ENCODE measurements around the gene NOVA1. TPM values are rescaled to one million over a fixed set of nuclear protein-coding genes. Genes with fewer than 3 reads are reported as not detected.

Gene NOVA1
- polyA plus RNA-seq, 3 donors, result 0.01 TPM; not detected in 2

DNA sequence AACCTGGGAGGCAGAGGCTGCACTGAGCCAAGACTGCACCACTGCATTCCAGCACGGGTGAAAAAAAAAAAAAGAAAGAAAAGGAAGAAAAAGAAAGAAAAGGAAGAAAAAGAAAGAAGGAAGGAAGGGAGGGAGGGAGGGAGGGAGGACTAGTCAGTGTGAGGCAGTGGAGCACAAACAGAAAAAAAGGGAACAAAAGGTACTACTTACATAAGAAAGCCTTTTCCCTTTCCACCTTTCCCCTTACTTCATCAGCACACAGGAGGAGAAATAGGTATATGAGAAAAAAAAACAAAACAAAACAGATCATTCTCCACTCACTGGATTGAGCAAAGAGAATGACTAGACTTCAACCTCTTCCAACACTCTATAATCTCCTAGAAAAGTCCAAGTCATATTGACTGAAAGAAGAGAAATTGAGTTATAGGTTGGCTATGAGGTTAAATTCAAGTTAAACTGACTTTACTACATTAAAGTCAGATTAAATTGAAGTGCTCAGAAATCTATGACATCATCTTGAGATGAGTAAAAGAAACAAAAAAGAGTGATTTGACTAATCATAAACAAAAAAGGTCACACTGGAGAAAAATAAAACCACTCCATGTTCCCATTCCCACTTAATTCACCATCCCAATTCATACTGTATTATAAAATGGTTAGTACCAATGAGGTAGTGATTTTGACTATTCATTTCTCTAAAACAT, 43.6 kb downstream of the NOVA1 start:
- H3K27ac ChIP-seq (ENCODE audit: low read depth in 1 of 2, low read length in 2 of 2), result no peak overlapping the region
- Mint-ChIP-seq H3K27me3 (ENCODE audit: low read depth in 3 of 3) (peaks cover 0 to 5% (median 0%) of the 10 kb centered on the region in 3 donors), H3K27ac (no peak overlapping the region), H3K4me1 (no peaks in the 10 kb centered on the region), H3K36me3 (no peaks in the 10 kb centered on the region), H3K9me3 (no peaks in the 10 kb centered on the region), H3K4me3 (no peak overlapping the region)
- H3K27me3 ChIP-seq (ENCODE audit: control insufficient read depth in 2 of 2, insufficient read depth in 2 of 2, low read length in 2 of 2), result no peaks in the 10 kb centered on the region
- H3K9me3 ChIP-seq (replicated peaks in 1 of 2; ENCODE audit: control insufficient read depth in 1 of 2, insufficient read depth in 1 of 2, low read length in 2 of 2), result no peaks in the 10 kb centered on the region
- 0% methylated on average over 1 of the region's 1 CpG for WGBS (ENCODE audit: insufficient coverage)
- intact Hi-C loops (cut with micrococcal nuclease), result no loop called here
- H3K9ac ChIP-seq (ENCODE audit: insufficient read depth, low read length, poor library complexity, severe bottlenecking), result no peak overlapping the region
- no peak overlapping the region for H2AFZ ChIP-seq (ENCODE audit: insufficient read depth, low read depth, low read length, poor library complexity, severe bottlenecking)
- H3K79me2 ChIP-seq (ENCODE audit: insufficient read depth, low read length), result no peaks in the 10 kb centered on the region
- DNase-seq, result no peak
- no peaks in the 10 kb centered on the region for H4K20me1 ChIP-seq (ENCODE audit: insufficient read depth, low read length)
- H3K36me3 ChIP-seq (replicated peaks in 1 of 2; ENCODE audit: control insufficient read depth in 1 of 2, insufficient read depth in 2 of 2, low read length in 2 of 2), result no peaks in the 10 kb centered on the region
- TF ChIP-seq, protein P1, sequence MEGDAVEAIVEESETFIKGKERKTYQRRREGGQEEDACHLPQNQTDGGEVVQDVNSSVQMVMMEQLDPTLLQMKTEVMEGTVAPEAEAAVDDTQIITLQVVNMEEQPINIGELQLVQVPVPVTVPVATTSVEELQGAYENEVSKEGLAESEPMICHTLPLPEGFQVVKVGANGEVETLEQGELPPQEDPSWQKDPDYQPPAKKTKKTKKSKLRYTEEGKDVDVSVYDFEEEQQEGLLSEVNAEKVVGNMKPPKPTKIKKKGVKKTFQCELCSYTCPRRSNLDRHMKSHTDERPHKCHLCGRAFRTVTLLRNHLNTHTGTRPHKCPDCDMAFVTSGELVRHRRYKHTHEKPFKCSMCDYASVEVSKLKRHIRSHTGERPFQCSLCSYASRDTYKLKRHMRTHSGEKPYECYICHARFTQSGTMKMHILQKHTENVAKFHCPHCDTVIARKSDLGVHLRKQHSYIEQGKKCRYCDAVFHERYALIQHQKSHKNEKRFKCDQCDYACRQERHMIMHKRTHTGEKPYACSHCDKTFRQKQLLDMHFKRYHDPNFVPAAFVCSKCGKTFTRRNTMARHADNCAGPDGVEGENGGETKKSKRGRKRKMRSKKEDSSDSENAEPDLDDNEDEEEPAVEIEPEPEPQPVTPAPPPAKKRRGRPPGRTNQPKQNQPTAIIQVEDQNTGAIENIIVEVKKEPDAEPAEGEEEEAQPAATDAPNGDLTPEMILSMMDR (IDR thresholded peaks at IDR 0.05), result no peak
- no peak overlapping the region for H3K4me3 ChIP-seq (replicated peaks in 1 of 3; ENCODE audit: low read depth in 2 of 3, low read length in 3 of 3)
- H3K4me1 ChIP-seq (ENCODE audit: control insufficient read depth in 1 of 2, insufficient read depth in 2 of 2, low read length in 2 of 2), result no peaks in the 10 kb centered on the region
- no peak overlapping the region for H3K4me2 ChIP-seq (replicated peaks; ENCODE audit: extremely low read depth, low read length, poor library complexity, severe bottlenecking)

DNA sequence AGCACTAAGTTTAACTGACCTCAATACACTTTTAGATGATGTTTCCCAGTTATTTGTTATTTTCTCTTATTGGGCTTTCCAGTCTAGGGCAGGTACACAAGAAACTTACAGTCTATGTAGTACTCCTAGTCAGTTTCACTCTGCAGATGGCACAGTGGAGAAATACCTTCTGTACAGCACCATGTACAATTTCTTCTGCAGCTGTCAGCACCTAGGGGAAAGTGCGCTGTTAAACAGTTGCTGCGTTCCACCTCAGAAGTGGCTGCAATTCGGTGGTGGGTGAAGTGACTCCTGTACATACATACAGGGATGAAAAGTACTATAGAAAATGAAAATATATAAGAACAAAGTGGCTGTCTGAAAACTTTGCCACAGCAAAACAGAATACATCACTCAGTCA, 48.3 kb downstream of the NOVA1 start:
- no CpG with 5 or more reads among the region's 3 CpGs for WGBS (ENCODE audit: insufficient coverage)
- Mint-ChIP-seq H3K4me1 (no peaks in the 10 kb centered on the region), H3K36me3 (no peaks in the 10 kb centered on the region), H3K4me3 (no peak overlapping the region), H3K9me3 (no peaks in the 10 kb centered on the region), H3K27ac (no peak overlapping the region), H3K27me3 (ENCODE audit: low read depth in 3 of 3) (peaks cover 0 to 3% (median 0%) of the 10 kb centered on the region in 3 donors)
- Histone ChIP-seq H3K27me3 (ENCODE audit: control insufficient read depth in 2 of 2, insufficient read depth in 2 of 2, low read length in 2 of 2) (no peaks in the 10 kb centered on the region), H3K4me2 (replicated peaks; ENCODE audit: extremely low read depth, low read length, poor library complexity, severe bottlenecking) (no peak overlapping the region), H3K36me3 (replicated peaks in 1 of 2; ENCODE audit: control insufficient read depth in 1 of 2, insufficient read depth in 2 of 2, low read length in 2 of 2) (no peaks in the 10 kb centered on the region), H3K4me3 (replicated peaks in 1 of 3; ENCODE audit: low read depth in 2 of 3, low read length in 3 of 3) (no peak overlapping the region), H3K4me1 (ENCODE audit: control insufficient read depth in 1 of 2, insufficient read depth in 2 of 2, low read length in 2 of 2) (no peaks in the 10 kb centered on the region), H3K9ac (ENCODE audit: insufficient read depth, low read length, poor library complexity, severe bottlenecking) (no peak overlapping the region), H2AFZ (ENCODE audit: insufficient read depth, low read depth, low read length, poor library complexity, severe bottlenecking) (no peak overlapping the region), H4K20me1 (ENCODE audit: insufficient read depth, low read length) (no peaks in the 10 kb centered on the region), H3K79me2 (ENCODE audit: insufficient read depth, low read length) (no peaks in the 10 kb centered on the region), H3K9me3 (replicated peaks in 1 of 2; ENCODE audit: control insufficient read depth in 1 of 2, insufficient read depth in 1 of 2, low read length in 2 of 2) (no peaks in the 10 kb centered on the region), H3K27ac (ENCODE audit: low read depth in 1 of 2, low read length in 2 of 2) (no peak overlapping the region)
- no peak for DNase-seq
- TF ChIP-seq, protein P1 (IDR thresholded peaks at IDR 0.05), result no peak
- intact Hi-C loops (cut with micrococcal nuclease), result no loop called here

All from CD14-positive monocyte (primary cell).